Smooth muscle cell (in vitro differentiated cells): ENCODE results near the gene SLC13A1. TPM values are rescaled to one million over a fixed set of nuclear protein-coding genes. Genes with fewer than 3 reads are reported as not detected.
A peak's percentile ranks its signal among the peaks of the same experiment; 100 is the strongest.

ENCODE experiments used
- DNase-seq: peaks from one replicate; lab custom pipeline; 2025; ENCODE audit not compliant: unreplicated experiment; lab: John Stamatoyannopoulos, UW
- H2AFZ ChIP-seq: fragments of 200-600 bp; sonication (generic); 2 replicates; pipeline ENCODE4 v1.6.0; 2016; ENCODE audit warnings: antibody characterized with exemption, low read depth, mild to moderate bottlenecking
- H3F3A ChIP-seq: fragments of 200-600 bp; sonication (generic); 2 replicates; pipeline ENCODE4 v1.6.0; 2017; ENCODE audit warnings: antibody characterized with exemption, low read depth
- H3K27ac ChIP-seq: fragments of 200-600 bp; sonication (generic); 2 replicates; pipeline ENCODE4 v1.5.1; 2016; ENCODE audit warnings: low read depth, mild to moderate bottlenecking
- H3K27me3 ChIP-seq: fragments of 200-600 bp; sonication (generic); 2 replicates; pipeline ENCODE4 v1.6.1; 2016; ENCODE audit warnings: low read depth, mild to moderate bottlenecking
- H3K36me3 ChIP-seq: fragments of 200-600 bp; sonication (generic); 2 replicates; pipeline ENCODE4 v1.5.1; 2016; ENCODE audit warnings: low read depth
- H3K4me1 ChIP-seq: fragments of 200-600 bp; sonication (generic); 2 replicates; pipeline ENCODE4 v1.5.1; 2016; ENCODE audit warnings: low read depth
- H3K4me2 ChIP-seq: fragments of 200-600 bp; sonication (generic); 2 replicates; pipeline ENCODE4 v1.6.0; 2016; ENCODE audit warnings: mild to moderate bottlenecking
- H3K4me3 ChIP-seq: fragments of 200-600 bp; sonication (generic); 2 replicates; pipeline ENCODE4 v1.5.1; 2016; ENCODE audit warnings: mild to moderate bottlenecking
- H3K79me2 ChIP-seq: fragments of 200-600 bp; sonication (generic); 2 replicates; pipeline ENCODE4 v1.6.0; 2016; ENCODE audit warnings: low read depth, mild to moderate bottlenecking
- H3K9ac ChIP-seq: fragments of 200-600 bp; sonication (generic); 2 replicates; pipeline ENCODE4 v1.6.0; 2016; ENCODE audit warnings: low read depth
- H3K9me3 ChIP-seq: fragments of 200-600 bp; sonication (generic); replicated peaks from 2 replicates; pipeline ENCODE4 v1.5.1; 2016; ENCODE audit warnings: low read depth
- H4K20me1 ChIP-seq: fragments of 200-600 bp; sonication (generic); 2 replicates; pipeline ENCODE4 v1.6.0; 2016; ENCODE audit warnings: low read depth
- CTCF ChIP-seq: fragments of 200-600 bp; sonication (generic); IDR thresholded peaks from 2 replicates; pipeline ENCODE4 v1.5.1; 2017; ENCODE audit warnings: borderline replicate concordance, mild to moderate bottlenecking, antibody characterized with exemption; ENCODE audit not compliant: insufficient read depth, poor library complexity, severe bottlenecking
- WGBS: methylation state at CpG from one replicate; pipeline ENCODE4 v1.1.7; 2016; ENCODE audit warnings: low lambda C conversion rate; 5-methylcytosine and 5-hydroxymethylcytosine counted together
- polyA plus RNA-seq: library from polyadenylated mRNA; unstranded; fragments of >200 nt; fragmentation: Nextera tagmentation; extraction: Ambion mirVana; gene quantifications from 2 replicates; pipeline ENCODE4 v1.2.1, GENCODE V29; 2016
- total RNA-seq: library from RNA; depleted of rRNA; stranded (reverse); fragments of >200 nt; gene quantifications from 2 replicates; pipeline ENCODE4 v1.2.3, GENCODE V29; 2014

SLC13A1 gene
- total and polyA plus RNA-seq, 2 experiments from 2014 or later, result not detected

- no peak for DNase-seq
- Histone ChIP-seq H3K4me3 (no peak overlapping the region), H3K4me2 (no peak overlapping the region), H2AFZ (peak overlapping the region; percentile 53), H3F3A (no peaks in the 10 kb centered on the region), H3K4me1 (no peaks in the 10 kb centered on the region), H3K36me3 (no peaks in the 10 kb centered on the region), H3K9me3 (no peaks in the 10 kb centered on the region), H3K9ac (no peak overlapping the region), H3K27ac (no peak overlapping the region), H4K20me1 (no peaks in the 10 kb centered on the region), H3K79me2 (no peaks in the 10 kb centered on the region), H3K27me3 (no peaks in the 10 kb centered on the region)
- TF ChIP-seq CTCF, result no peak
- WGBS, result 71% methylated on average over 3 of the region's 3 CpGs
These were observed 56.3 kb downstream of the SLC13A1 start for GRCh38 chr7:123143252-123144006.

GRCh38 chr7:123140561-123140960 lies 59.2 kb downstream of the SLC13A1 start:
- Histone ChIP-seq H3K36me3 (no peaks in the 10 kb centered on the region), H3K27ac (no peak overlapping the region), H3K9me3 (no peaks in the 10 kb centered on the region), H3K27me3 (no peaks in the 10 kb centered on the region), H3K4me2 (no peak overlapping the region), H3K4me3 (no peak overlapping the region), H3K79me2 (no peaks in the 10 kb centered on the region), H3K9ac (no peak overlapping the region), H3F3A (no peaks in the 10 kb centered on the region), H2AFZ (no peak overlapping the region), H3K4me1 (no peaks in the 10 kb centered on the region), H4K20me1 (no peaks in the 10 kb centered on the region)
- DNase-seq, result no peak
- TF ChIP-seq CTCF, result no peak

GRCh38 chr7:123135960-123136359 lies 63.8 kb downstream of the SLC13A1 start:
- TF ChIP-seq CTCF, result no peak
- DNase-seq, result no peak
- H3K36me3 ChIP-seq, result no peaks in the 10 kb centered on the region

GRCh38 chr7:123133924-123134323 lies 65.8 kb downstream of the SLC13A1 start:
- Histone ChIP-seq H3K79me2 (no peaks in the 10 kb centered on the region), H4K20me1 (no peaks in the 10 kb centered on the region), H3K27me3 (no peaks in the 10 kb centered on the region), H3K36me3 (no peaks in the 10 kb centered on the region), H3K9me3 (no peaks in the 10 kb centered on the region), H3F3A (no peaks in the 10 kb centered on the region), H3K27ac (no peak overlapping the region), H3K4me3 (no peak overlapping the region), H3K9ac (no peak overlapping the region), H3K4me1 (no peaks in the 10 kb centered on the region), H2AFZ (no peak overlapping the region), H3K4me2 (no peak overlapping the region)
- 94% methylated on average over 5 of the region's 5 CpGs for WGBS
- TF ChIP-seq CTCF, result no peak
- DNase-seq, result no peak

More at GRCh38 chr7:123135960-123136359, 63.8 kb downstream of the SLC13A1 start:
- no peaks in the 10 kb centered on the region for H3K27me3 ChIP-seq
- WGBS, result 72% methylated on average over 1 of the region's 1 CpG
- no peak overlapping the region for H3K4me2 ChIP-seq
- H3K4me3 ChIP-seq, result no peak overlapping the region
- no peak overlapping the region for H2AFZ ChIP-seq
- no peaks in the 10 kb centered on the region for H3K9me3 ChIP-seq
- no peaks in the 10 kb centered on the region for H3K79me2 ChIP-seq
- H4K20me1 ChIP-seq, result no peaks in the 10 kb centered on the region
- no peaks in the 10 kb centered on the region for H3F3A ChIP-seq
- no peak overlapping the region for H3K9ac ChIP-seq
- H3K4me1 ChIP-seq, result no peaks in the 10 kb centered on the region
- no peak overlapping the region for H3K27ac ChIP-seq
